ENCODE results near the gene YWHAH. TPM values are rescaled to one million over a fixed set of nuclear protein-coding genes. Genes with fewer than 3 reads are reported as not detected.

Gene YWHAH
- total RNA-seq, 2 donors from 2014 or later, result 162 to 193 TPM

DNA sequence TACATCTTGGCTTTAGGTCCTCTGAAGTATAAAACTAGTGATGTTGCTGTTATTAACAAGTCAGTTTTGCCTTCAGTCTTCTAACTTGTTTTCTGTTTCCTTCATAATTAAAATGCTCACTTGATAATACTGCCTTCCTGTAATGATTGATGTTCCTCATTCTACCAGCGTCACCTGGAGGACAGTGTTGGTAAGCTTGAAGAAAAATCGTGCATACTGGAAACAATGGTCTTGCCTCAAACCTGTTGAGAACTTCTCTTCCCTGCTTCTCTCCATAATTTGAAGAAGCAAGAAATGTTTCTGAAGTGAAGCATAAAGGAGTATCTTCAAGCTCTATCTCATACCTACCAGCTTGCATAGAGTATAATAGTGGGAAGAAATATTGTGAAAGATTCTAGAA lies 3.0 kb downstream of the YWHAH start:
- 66% methylated on average over 2 of the region's 2 CpGs; no CpG with 5 or more reads in 1 of the 2 experiments for WGBS, 2 experiments (ENCODE audit: insufficient coverage in 1 of 2, insufficient read length in 1 of 2)
- H3K27ac Mint-ChIP-seq, result peak overlapping the region; percentile 35
- Histone ChIP-seq H3K9me3 (ENCODE audit: control insufficient read depth, low read length) (no peaks in the 10 kb centered on the region), H3K4me3 (ENCODE audit: low read length) (peak overlapping the region; percentile 98), H3K36me3 (ENCODE audit: control insufficient read depth, insufficient read depth, low read length) (peaks cover 54% of the 10 kb centered on the region), H3K9ac (ENCODE audit: extremely low read depth, low read length, poor library complexity, severe bottlenecking) (no peak overlapping the region), H3K27me3 (ENCODE audit: control insufficient read depth, insufficient read depth, low read length, poor library complexity, severe bottlenecking) (no peaks in the 10 kb centered on the region), H3K27ac (ENCODE audit: low read depth, low read length) (no peak overlapping the region), H3K4me1 (ENCODE audit: control insufficient read depth, insufficient read depth, low read length) (peaks cover 3% of the 10 kb centered on the region)
- peaks cover 34% of the 10 kb centered on the region for H3K36me3 Mint-ChIP-seq (ENCODE audit: low read depth)
- no peaks in the 10 kb centered on the region for H3K9me3 Mint-ChIP-seq
- no peaks in the 10 kb centered on the region for H3K27me3 Mint-ChIP-seq (ENCODE audit: insufficient read depth)
- H3K4me1 Mint-ChIP-seq, result peaks cover 15% of the 10 kb centered on the region
- H3K4me3 Mint-ChIP-seq, result no peak overlapping the region
- TF ChIP-seq, protein P1, sequence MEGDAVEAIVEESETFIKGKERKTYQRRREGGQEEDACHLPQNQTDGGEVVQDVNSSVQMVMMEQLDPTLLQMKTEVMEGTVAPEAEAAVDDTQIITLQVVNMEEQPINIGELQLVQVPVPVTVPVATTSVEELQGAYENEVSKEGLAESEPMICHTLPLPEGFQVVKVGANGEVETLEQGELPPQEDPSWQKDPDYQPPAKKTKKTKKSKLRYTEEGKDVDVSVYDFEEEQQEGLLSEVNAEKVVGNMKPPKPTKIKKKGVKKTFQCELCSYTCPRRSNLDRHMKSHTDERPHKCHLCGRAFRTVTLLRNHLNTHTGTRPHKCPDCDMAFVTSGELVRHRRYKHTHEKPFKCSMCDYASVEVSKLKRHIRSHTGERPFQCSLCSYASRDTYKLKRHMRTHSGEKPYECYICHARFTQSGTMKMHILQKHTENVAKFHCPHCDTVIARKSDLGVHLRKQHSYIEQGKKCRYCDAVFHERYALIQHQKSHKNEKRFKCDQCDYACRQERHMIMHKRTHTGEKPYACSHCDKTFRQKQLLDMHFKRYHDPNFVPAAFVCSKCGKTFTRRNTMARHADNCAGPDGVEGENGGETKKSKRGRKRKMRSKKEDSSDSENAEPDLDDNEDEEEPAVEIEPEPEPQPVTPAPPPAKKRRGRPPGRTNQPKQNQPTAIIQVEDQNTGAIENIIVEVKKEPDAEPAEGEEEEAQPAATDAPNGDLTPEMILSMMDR (conservative IDR thresholded peaks at IDR 0.05), result peak; percentile 64
- no peak for DNase-seq

DNA sequence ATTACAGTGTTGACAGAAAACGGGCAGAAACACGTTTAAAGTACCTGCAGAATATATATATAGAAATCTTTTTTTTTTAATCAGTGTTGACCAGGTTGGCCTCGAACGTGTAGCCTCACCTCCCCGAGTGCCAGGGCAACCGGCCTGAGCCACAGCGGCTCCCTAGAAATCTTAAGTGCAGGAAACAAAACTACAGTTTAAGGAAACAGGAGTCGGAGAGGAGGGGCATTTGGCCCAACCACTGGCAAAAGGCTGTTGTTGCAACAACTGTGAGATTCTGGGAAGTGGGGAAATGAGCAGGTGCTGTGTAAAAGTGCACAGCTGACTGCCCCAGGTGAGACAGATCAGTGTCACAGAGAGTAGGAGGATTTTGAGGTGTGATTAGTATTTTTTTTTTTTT lies 3.7 kb downstream of the YWHAH start:
- Histone ChIP-seq H3K36me3 (ENCODE audit: control insufficient read depth, insufficient read depth, low read length) (peaks cover 61% of the 10 kb centered on the region), H3K27ac (ENCODE audit: low read depth, low read length) (no peak overlapping the region), H3K9me3 (ENCODE audit: control insufficient read depth, low read length) (no peaks in the 10 kb centered on the region), H3K4me1 (ENCODE audit: control insufficient read depth, insufficient read depth, low read length) (peaks cover 3% of the 10 kb centered on the region), H3K9ac (ENCODE audit: extremely low read depth, low read length, poor library complexity, severe bottlenecking) (no peak overlapping the region), H3K4me3 (ENCODE audit: low read length) (no peak overlapping the region), H3K27me3 (ENCODE audit: control insufficient read depth, insufficient read depth, low read length, poor library complexity, severe bottlenecking) (no peaks in the 10 kb centered on the region)
- no peaks in the 10 kb centered on the region for H3K27me3 Mint-ChIP-seq (ENCODE audit: insufficient read depth)
- H3K27ac Mint-ChIP-seq, result peak overlapping the region; percentile 29
- DNase-seq, result no peak
- WGBS, 2 experiments (ENCODE audit: insufficient coverage in 1 of 2, insufficient read length in 1 of 2), result 93 to 98% methylated on average over 6 to 8 of the region's 8 CpGs
- H3K4me3 Mint-ChIP-seq, result no peak overlapping the region
- peaks cover 17% of the 10 kb centered on the region for H3K4me1 Mint-ChIP-seq
- TF ChIP-seq, protein P1 (conservative IDR thresholded peaks at IDR 0.05), result no peak
- no peaks in the 10 kb centered on the region for H3K9me3 Mint-ChIP-seq
- peaks cover 36% of the 10 kb centered on the region for H3K36me3 Mint-ChIP-seq (ENCODE audit: low read depth)

DNA sequence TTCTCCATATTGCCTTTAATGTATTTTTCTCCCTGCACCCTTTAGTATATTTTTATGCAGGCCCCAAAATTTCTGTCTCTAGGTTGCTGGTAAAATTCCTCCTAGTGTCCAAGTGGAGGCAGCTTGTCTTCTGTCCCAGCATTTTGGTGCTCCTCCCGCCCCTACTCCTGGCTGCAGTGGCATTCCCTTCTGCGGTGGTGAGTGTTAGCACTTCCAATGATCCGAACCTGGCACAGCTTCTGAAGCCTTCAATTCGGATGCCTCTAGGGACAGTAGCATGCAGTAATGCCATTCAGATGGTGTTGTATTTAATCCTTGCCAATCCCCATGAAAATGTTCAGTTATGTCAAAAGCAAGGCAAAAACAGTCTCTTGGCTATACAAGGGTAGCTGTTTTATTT lies 5.9 kb downstream of the YWHAH start:
- Histone ChIP-seq H3K27me3 (ENCODE audit: control insufficient read depth, insufficient read depth, low read length, poor library complexity, severe bottlenecking) (no peaks in the 10 kb centered on the region), H3K27ac (ENCODE audit: low read depth, low read length) (no peak overlapping the region), H3K36me3 (ENCODE audit: control insufficient read depth, insufficient read depth, low read length) (peaks cover 82% of the 10 kb centered on the region), H3K4me1 (ENCODE audit: control insufficient read depth, insufficient read depth, low read length) (peaks cover 3% of the 10 kb centered on the region), H3K9me3 (ENCODE audit: control insufficient read depth, low read length) (no peaks in the 10 kb centered on the region), H3K4me3 (ENCODE audit: low read length) (no peak overlapping the region), H3K9ac (ENCODE audit: extremely low read depth, low read length, poor library complexity, severe bottlenecking) (no peak overlapping the region)
- Mint-ChIP-seq H3K4me3 (no peak overlapping the region), H3K36me3 (ENCODE audit: low read depth) (peaks cover 45% of the 10 kb centered on the region), H3K27ac (peak overlapping the region; percentile 31), H3K9me3 (no peaks in the 10 kb centered on the region), H3K27me3 (ENCODE audit: insufficient read depth) (no peaks in the 10 kb centered on the region), H3K4me1 (peaks cover 23% of the 10 kb centered on the region)
- DNase-seq, result no peak
- TF ChIP-seq, protein P1 (conservative IDR thresholded peaks at IDR 0.05), result no peak
- WGBS, 2 experiments (ENCODE audit: insufficient coverage in 1 of 2, insufficient read length in 1 of 2), result 82 to 85% methylated on average over 4 of the region's 4 CpGs
